NCI-H128 (cell line): ENCODE measurements around the gene MRPL23.

ENCODE experiments used
- DNase-seq: peaks from one replicate; lab custom pipeline; 2025; ENCODE audit not compliant: unreplicated experiment; lab: John Stamatoyannopoulos, UW

Gene MRPL23

GRCh38 chr11:1946812-1947484 is at the start of gene MRPL23:
MRPL23 (plus strand) TSS chr11:1947332; CDS start chr11:1947363, 31 bp downstream.
- DNase-seq, result no peak

- DNase-seq, result no peak
Observed at GRCh38 chr11:1899090-1899489, 48.0 kb upstream of the MRPL23 start.

- no peak for DNase-seq
Observed at GRCh38 chr11:1899686-1900085, 47.4 kb upstream of the MRPL23 start.

GRCh38 chr11:1906181-1906580 is 41.0 kb upstream of the MRPL23 start:
- no peak for DNase-seq

GRCh38 chr11:1906611-1907423 is 40.3 kb upstream of the MRPL23 start:
- no peak for DNase-seq

- DNase-seq, result no peak
Observed at GRCh38 chr11:1908618-1909017, 38.5 kb upstream of the MRPL23 start.

- DNase-seq, result no peak
Observed at GRCh38 chr11:1909524-1909923, 37.6 kb upstream of the MRPL23 start.

- DNase-seq, result no peak
Observed at GRCh38 chr11:1912289-1912878, 34.7 kb upstream of the MRPL23 start.

- DNase-seq, result no peak
Observed at GRCh38 chr11:1913271-1914060, 33.7 kb upstream of the MRPL23 start.

GRCh38 chr11:1915795-1916131 is 31.4 kb upstream of the MRPL23 start:
- no peak for DNase-seq

GRCh38 chr11:1916132-1916985 is 30.8 kb upstream of the MRPL23 start:
- no peak for DNase-seq

GRCh38 chr11:1916986-1917522 is 30.1 kb upstream of the MRPL23 start:
- DNase-seq, result no peak

GRCh38 chr11:1917523-1918435 is 29.4 kb upstream of the MRPL23 start:
- DNase-seq, result no peak

GRCh38 chr11:1918436-1919315 is 28.5 kb upstream of the MRPL23 start:
- DNase-seq, result no peak

GRCh38 chr11:1919391-1920127 is 27.6 kb upstream of the MRPL23 start, which contains the start of gene TNNT3:
TNNT3 (plus strand) TSS chr11:1919703; CDS start chr11:1922875, 3,172 bp downstream.
- no peak for DNase-seq

- no peak for DNase-seq
Observed at GRCh38 chr11:1920128-1920908, 26.8 kb upstream of the MRPL23 start.
